GM23248 (cell line): ENCODE measurements around the gene ACAA1.

ENCODE experiments used
- EZH2 ChIP-seq: fragments of 200-600 bp; sonication (generic); IDR thresholded peaks from 2 replicates; pipeline ENCODE4 v1.6.1; 2018; ENCODE audit warnings: antibody characterized with exemption, mild to moderate bottlenecking; ENCODE audit not compliant: insufficient read depth, poor library complexity, severe bottlenecking
- EZH2phosphoT487 ChIP-seq: fragments of 200-600 bp; sonication (generic); IDR thresholded peaks from 2 replicates; pipeline ENCODE4 v1.6.1; 2018; ENCODE audit warnings: antibody characterized with exemption, moderate library complexity, mild to moderate bottlenecking, low read depth; ENCODE audit not compliant: insufficient read depth

DNA sequence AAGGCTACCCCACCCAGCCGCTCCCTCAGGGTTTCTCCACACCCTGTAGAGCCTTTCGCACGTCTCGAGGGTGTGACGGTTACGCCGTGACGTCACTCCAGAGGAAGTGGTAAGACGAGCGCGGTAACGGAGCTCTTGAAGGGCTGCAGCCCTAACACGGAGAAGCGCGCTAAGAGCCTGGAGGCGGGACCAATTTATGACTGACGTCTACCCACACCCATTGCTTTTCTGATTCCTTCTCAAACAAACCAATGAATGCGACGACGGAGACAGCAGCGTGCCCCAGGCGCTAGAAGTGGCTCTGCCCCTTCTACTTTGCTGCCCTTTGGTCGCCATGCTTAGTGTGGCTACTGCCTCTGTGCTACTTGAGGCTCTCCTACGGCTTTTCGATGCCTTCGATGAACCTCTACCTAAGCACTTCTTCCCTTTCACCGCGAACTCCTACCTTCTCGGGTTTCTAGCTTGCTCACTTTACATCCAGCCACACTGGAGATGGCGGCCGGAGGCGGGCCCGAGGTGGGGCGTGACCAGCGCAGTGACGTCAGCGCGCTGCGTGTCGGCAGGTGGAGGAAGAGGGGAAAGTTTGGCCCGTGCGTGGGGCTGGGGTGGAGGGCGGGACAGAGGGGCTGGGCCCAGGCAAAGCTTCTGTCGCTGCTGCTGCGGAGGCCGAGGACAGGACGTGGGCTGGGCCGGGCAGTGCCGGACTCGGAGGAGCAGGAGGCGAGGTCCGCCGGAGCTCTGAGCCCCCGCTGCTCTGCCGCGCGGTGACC, 28.2 kb upstream of the ACAA1 start, which contains the start of gene OXSR1:
- TF ChIP-seq EZH2 (no peak), EZH2phosphoT487 (no peak)
